HG02678 (cell line): ENCODE results near the gene CMTM3.
"Not testable (repeated sequence)": the region's sequence is repeated elsewhere in the genome, so short reads cannot be mapped to it uniquely, and the experiment has no call there.

Source experiments
- ATAC-seq: cut with Tn5 transposase; IDR thresholded peaks from one replicate; pipeline ENCODE4 v1.9.1; 2021; ENCODE audit warnings: mild to moderate bottlenecking, moderate library complexity; ENCODE audit not compliant: unreplicated experiment

CMTM3 gene

GRCh38 chr16:66658860-66659190 lies 54.3 kb downstream of the CMTM3 start:
- ATAC-seq, result no peak

GRCh38 chr16:66660422-66661209 lies 56.1 kb downstream of the CMTM3 start:
- ATAC-seq, result no peak

GRCh38 chr16:66661210-66661560 lies 56.7 kb downstream of the CMTM3 start:
- ATAC-seq, result no peak

GRCh38 chr16:66661671-66662346 lies 57.3 kb downstream of the CMTM3 start:
- ATAC-seq, result not testable (repeated sequence)

- ATAC-seq, result no peak
Observed at GRCh38 chr16:66662445-66663194, 58.1 kb downstream of the CMTM3 start.
